Endothelial cell of umbilical vein (primary cell): ENCODE results near the gene TAF6. TPM values are rescaled to one million over a fixed set of nuclear protein-coding genes. Genes with fewer than 3 reads are reported as not detected.

Experiments used
- BruUV-seq: library from RNA; stranded (reverse); fragments of 400-500 nt; replicated peaks from 2 replicates; lab custom pipeline; 2021; lab: Mats Ljungman, UMichigan
- CTCF ChIA-PET: fragments of 300-600, 350-600 bp; sonication (Branson Sonifier 250); formaldehyde crosslinking; loops from one replicate; lab custom pipeline; 2021; ENCODE audit warnings: antibody characterized with exemption, inconsistent platforms; lab: Charles Lee
- POLR2A ChIA-PET: fragments of 300-600, 350-600 bp; sonication (Branson Sonifier 250); formaldehyde crosslinking; loops from one replicate; lab custom pipeline; 2021; ENCODE audit warnings: antibody characterized with exemption, inconsistent platforms; lab: Charles Lee
- DNase-seq: peaks from one replicate; pipeline ENCODE4 v3.0.0-alpha.2; 2011; ENCODE audit warnings: low read depth, low spot score
- FAIRE-seq: peaks from 2 replicates; lab custom pipeline; 2011; peaks lifted over from hg19 to GRCh38; lab: Jason Lieb, UNC
- H2AFZ ChIP-seq: 2 replicates; pipeline ENCODE4 v1.6.0; 2012; ENCODE audit warnings: low read depth, low read length, control low read depth, inconsistent platforms
- H3K27ac ChIP-seq: 2 replicates; pipeline ENCODE4 v1.5.1; 2011; ENCODE audit warnings: low read depth, mild to moderate bottlenecking, control low read depth, low read length, moderate library complexity; ENCODE audit not compliant: insufficient read depth
- H3K27me3 ChIP-seq, 2 experiments: 2 replicates each; pipeline versions ENCODE4 v1.6.0 to v1.6.1; 2011; ENCODE audit warnings: low read length in 2 of 2, mixed read lengths in 1 of 2; ENCODE audit not compliant: control insufficient read depth in 2 of 2, insufficient read depth in 2 of 2
- H3K36me3 ChIP-seq, 2 experiments: 2 replicates in 1 of 2; 3 replicates in 1 of 2; pipeline ENCODE4 v1.5.1; 2011; ENCODE audit warnings: low read length in 2 of 2, mild to moderate bottlenecking in 1 of 2, moderate library complexity in 1 of 2; ENCODE audit not compliant: control insufficient read depth in 2 of 2, insufficient read depth in 2 of 2; ENCODE audit errors: extremely low read depth in 1 of 2
- H3K4me1 ChIP-seq: 3 replicates; pipeline ENCODE4 v1.5.1; 2011; ENCODE audit warnings: mild to moderate bottlenecking, low read length; ENCODE audit not compliant: control insufficient read depth, insufficient read depth; ENCODE audit errors: extremely low read depth
- H3K4me2 ChIP-seq: 2 replicates; pipeline ENCODE4 v1.6.1; 2011; ENCODE audit warnings: low read length, control low read depth, mixed read lengths; ENCODE audit not compliant: insufficient read depth
- H3K4me3 ChIP-seq, 3 experiments: fragments of 200-600 bp in 1 of 3; sonication (generic), shearing (Covaris generic) in 1 of 3; replicated peaks in 1 of 3; 2 replicates each; pipeline ENCODE4 v1.5.1; 2011 to 2016; ENCODE audit warnings: control low read depth in 3 of 3, low read length in 3 of 3, mild to moderate bottlenecking in 2 of 3, inconsistent platforms in 1 of 3, low read depth in 1 of 3, moderate library complexity in 1 of 3; ENCODE audit not compliant: insufficient read depth in 1 of 3
- H3K79me2 ChIP-seq: 2 replicates; pipeline ENCODE4 v1.6.0; 2012; ENCODE audit warnings: low read length, inconsistent platforms; ENCODE audit not compliant: control insufficient read depth, insufficient read depth
- H3K9ac ChIP-seq: replicated peaks from 2 replicates; pipeline ENCODE3; 2011; ENCODE audit warnings: low read length, control low read depth; ENCODE audit not compliant: insufficient read depth; ENCODE audit errors: extremely low read depth
- H3K9me1 ChIP-seq: replicated peaks from 3 replicates; pipeline ENCODE4 v1.6.0; 2011; ENCODE audit warnings: mild to moderate bottlenecking, low read length; ENCODE audit not compliant: control insufficient read depth, insufficient read depth; ENCODE audit errors: extremely low read depth
- H3K9me3 ChIP-seq: replicated peaks from 2 replicates; pipeline ENCODE4 v1.5.1; 2012; ENCODE audit warnings: low read length, inconsistent platforms; ENCODE audit not compliant: control insufficient read depth, insufficient read depth
- H4K20me1 ChIP-seq: replicated peaks from 2 replicates; pipeline ENCODE3; 2011; ENCODE audit warnings: mild to moderate bottlenecking, low read length; ENCODE audit not compliant: control insufficient read depth, insufficient read depth; ENCODE audit errors: extremely low read depth
- EZH2 ChIP-seq: IDR thresholded peaks from 2 replicates; pipeline ENCODE4 v1.6.1; 2012; ENCODE audit warnings: borderline replicate concordance, low read depth, mild to moderate bottlenecking, moderate library complexity, low read length, inconsistent platforms; ENCODE audit not compliant: severe bottlenecking
- FOS ChIP-seq: IDR thresholded peaks from 2 replicates; pipeline ENCODE4 v1.6.1; 2011; ENCODE audit warnings: mild to moderate bottlenecking, low read length, moderate library complexity, borderline replicate concordance; ENCODE audit not compliant: insufficient read depth
- GATA2 ChIP-seq: IDR thresholded peaks from 2 replicates; pipeline ENCODE4 v1.7.0; 2011; ENCODE audit warnings: low read depth, mild to moderate bottlenecking, moderate library complexity, mixed read lengths, low read length; ENCODE audit not compliant: insufficient read length, insufficient read depth
- MYC ChIP-seq: IDR thresholded peaks from one replicate; pipeline ENCODE4 v1.6.1; 2011; ENCODE audit warnings: mild to moderate bottlenecking, low read depth, low read length
- POLR2A ChIP-seq: IDR thresholded peaks from 2 replicates; pipeline ENCODE4 v1.6.1; 2012; ENCODE audit warnings: low read depth, mild to moderate bottlenecking, control low read depth, low read length
- POLR2AphosphoS5 ChIP-seq: IDR thresholded peaks from 2 replicates; pipeline ENCODE4 v1.6.1; 2012; ENCODE audit warnings: low read depth, mild to moderate bottlenecking, control low read depth, low read length, moderate library complexity; ENCODE audit not compliant: insufficient read depth
- dilution Hi-C: fragments of 300-500 bp; cut with MboI; formaldehyde crosslinking; loops from one replicate; pipeline ENCODE4 v1.15.0; 2019; ENCODE audit warnings: low sequenced_read_pairs; ENCODE audit not compliant: extremely low pct_ligation_motif_present
- intact Hi-C: fragments of 100-400 bp; cut with micrococcal nuclease; formaldehyde crosslinking; loops from one replicate; pipeline ENCODE4 v1.10.0; 2022
- polyA plus RNA-seq, 4 experiments: library from polyadenylated mRNA; depleted of rRNA in 3 of 4; stranded (reverse) in 3 of 4; unstranded in 1 of 4; fragments of >200 nt; gene quantifications; 2 replicates each; pipeline versions ENCODE4 v1.2.1 to v1.2.3, GENCODE V29; 2011 to 2012; ENCODE audit warnings: missing spikeins in 1 of 4
- total RNA-seq: library from RNA; stranded (reverse); gene quantifications from 2 replicates; pipeline ENCODE4 v1.2.3, GENCODE V29; 2021
- TF ChIP-seq, protein P1 (sequence below): IDR thresholded peaks from 2 replicates; pipeline ENCODE4 v1.6.1; 2011; ENCODE audit not compliant: insufficient read depth, insufficient read length
- TF ChIP-seq, protein P2 (sequence below), 2 donors: IDR thresholded peaks; 1 replicate in 1 of 2; 2 replicates in 1 of 2; pipeline ENCODE4 v1.5.1; 2011; ENCODE audit warnings: low read length in 2 of 2, mild to moderate bottlenecking in 2 of 2, moderate library complexity in 2 of 2, control low read depth in 1 of 2, inconsistent platforms in 1 of 2, low read depth in 1 of 2; ENCODE audit not compliant: insufficient read depth in 1 of 2; ENCODE audit errors: extremely low read depth in 1 of 2

Gene TAF6
- total and polyA plus RNA-seq, 2 donors (not counting 3 experiments of a cell fraction or from before 2014, with no cell fraction given), result 32.7 to 64.6 TPM

DNA sequence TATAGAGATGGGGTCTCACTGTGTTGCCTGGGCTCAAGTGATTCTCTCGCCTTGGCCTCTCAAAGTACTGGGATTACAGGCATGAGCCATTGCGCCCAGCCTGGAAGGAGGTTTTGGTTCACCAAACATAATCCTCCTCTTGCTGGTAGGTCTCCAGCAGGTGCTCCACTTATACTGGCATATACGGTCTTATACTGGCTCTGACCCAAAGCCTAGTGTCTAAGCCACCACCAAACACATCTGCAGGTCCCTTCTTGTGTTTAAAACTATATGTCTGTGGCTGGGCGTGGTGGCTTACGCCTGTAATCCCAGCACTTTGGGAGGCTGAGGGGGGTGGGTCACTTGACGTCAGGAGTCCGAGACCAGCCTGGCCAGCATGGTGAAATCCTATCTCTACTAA, 13.0 kb upstream of the TAF6 start:
- Histone ChIP-seq H4K20me1 (no peaks in the 10 kb centered on the region), H3K4me3 (no peak overlapping the region), H3K27ac (no peak overlapping the region), H3K9me1 (no peaks in the 10 kb centered on the region), H3K9ac (no peak overlapping the region), H3K4me1 (peaks cover 6% of the 10 kb centered on the region), H2AFZ (no peak overlapping the region), H3K9me3 (no peaks in the 10 kb centered on the region), H3K79me2 (no peaks in the 10 kb centered on the region), H3K27me3 (no peaks in the 10 kb centered on the region), H3K4me2 (no peak overlapping the region), H3K36me3 (no peaks in the 10 kb centered on the region)
- no peak for FAIRE-seq
- BruUV-seq, result no TSS peak
- POLR2A ChIA-PET, result no interaction called here
- intact Hi-C loops, result no loop called here
- no peak for DNase-seq
- dilution Hi-C loops, result no loop called here
- CTCF ChIA-PET, result interaction anchor here (0.8 to 5.9 kb wide), 24 partner anchors 9 to 275 kb away, joined by 3 to 79 read pairs (median 5); partner anchors contain the start of genes AP4M1, GAL3ST4, LAMTOR4 and MCM7
- TF ChIP-seq POLR2A (no peak), EZH2 (no peak), GATA2 (no peak), POLR2AphosphoS5 (no peak), FOS (no peak), MYC (no peak)
- TF ChIP-seq, protein P1, sequence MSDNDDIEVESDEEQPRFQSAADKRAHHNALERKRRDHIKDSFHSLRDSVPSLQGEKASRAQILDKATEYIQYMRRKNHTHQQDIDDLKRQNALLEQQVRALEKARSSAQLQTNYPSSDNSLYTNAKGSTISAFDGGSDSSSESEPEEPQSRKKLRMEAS, result no peak
- TF ChIP-seq, protein P2, sequence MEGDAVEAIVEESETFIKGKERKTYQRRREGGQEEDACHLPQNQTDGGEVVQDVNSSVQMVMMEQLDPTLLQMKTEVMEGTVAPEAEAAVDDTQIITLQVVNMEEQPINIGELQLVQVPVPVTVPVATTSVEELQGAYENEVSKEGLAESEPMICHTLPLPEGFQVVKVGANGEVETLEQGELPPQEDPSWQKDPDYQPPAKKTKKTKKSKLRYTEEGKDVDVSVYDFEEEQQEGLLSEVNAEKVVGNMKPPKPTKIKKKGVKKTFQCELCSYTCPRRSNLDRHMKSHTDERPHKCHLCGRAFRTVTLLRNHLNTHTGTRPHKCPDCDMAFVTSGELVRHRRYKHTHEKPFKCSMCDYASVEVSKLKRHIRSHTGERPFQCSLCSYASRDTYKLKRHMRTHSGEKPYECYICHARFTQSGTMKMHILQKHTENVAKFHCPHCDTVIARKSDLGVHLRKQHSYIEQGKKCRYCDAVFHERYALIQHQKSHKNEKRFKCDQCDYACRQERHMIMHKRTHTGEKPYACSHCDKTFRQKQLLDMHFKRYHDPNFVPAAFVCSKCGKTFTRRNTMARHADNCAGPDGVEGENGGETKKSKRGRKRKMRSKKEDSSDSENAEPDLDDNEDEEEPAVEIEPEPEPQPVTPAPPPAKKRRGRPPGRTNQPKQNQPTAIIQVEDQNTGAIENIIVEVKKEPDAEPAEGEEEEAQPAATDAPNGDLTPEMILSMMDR (IDR thresholded peaks at IDR 0.05; ENCODE audit: extremely low read depth in 1 of 2, insufficient read depth in 1 of 2, low read depth in 1 of 2, low read length in 2 of 2), result no peak
